ENCODE data around the gene KRT24.

DNA sequence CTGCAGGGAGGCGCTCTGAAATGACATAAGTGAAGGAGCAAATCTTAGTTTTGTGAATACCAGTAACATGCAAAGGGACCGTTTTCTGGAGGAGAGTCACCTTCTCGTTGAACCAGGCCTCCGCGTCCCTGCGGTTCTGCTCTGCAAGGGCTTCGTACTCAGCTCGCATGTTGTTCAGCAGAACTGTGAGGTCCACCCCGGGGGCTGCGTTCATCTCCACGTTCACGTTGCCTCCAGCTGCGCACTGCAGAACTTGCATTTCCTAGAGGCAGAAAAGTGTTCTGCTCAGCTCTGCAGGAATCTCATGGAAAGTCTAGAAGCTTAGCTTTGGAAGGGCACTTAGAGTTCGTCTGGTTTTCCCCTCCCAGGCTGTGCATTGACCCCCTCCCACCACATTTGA is 47.5 kb upstream of the KRT24 start:
- TF ChIP-seq YY1 (IDR thresholded peaks at IDR 0.05; ENCODE audit: insufficient read depth, insufficient read length) (no peak), ZNF274 (IDR thresholded peaks at IDR 0.05; ENCODE audit: low read depth, low read length) (no peak)

All from NT2/D1 (cell line).